Fibroblast of lung (primary cell): Measurements from ENCODE around the gene USP6NL.

Experiments
- EZH2 ChIP-seq: IDR thresholded peaks from 2 replicates; pipeline ENCODE4 v1.5.1; 2012; ENCODE audit warnings: low read length, control low read depth, mild to moderate bottlenecking; ENCODE audit errors: missing control alignments
- TF ChIP-seq, protein P1 (sequence below), 2 donors: IDR thresholded peaks in 1 of 2; conservative IDR thresholded peaks in 1 of 2; 1 replicate in 1 of 2; 2 replicates in 1 of 2; pipeline ENCODE4 v1.5.1; 2011 to 2012; ENCODE audit warnings: low read length in 2 of 2, control low read depth in 1 of 2, inconsistent platforms in 1 of 2, low read depth in 1 of 2, mild to moderate bottlenecking in 1 of 2

DNA sequence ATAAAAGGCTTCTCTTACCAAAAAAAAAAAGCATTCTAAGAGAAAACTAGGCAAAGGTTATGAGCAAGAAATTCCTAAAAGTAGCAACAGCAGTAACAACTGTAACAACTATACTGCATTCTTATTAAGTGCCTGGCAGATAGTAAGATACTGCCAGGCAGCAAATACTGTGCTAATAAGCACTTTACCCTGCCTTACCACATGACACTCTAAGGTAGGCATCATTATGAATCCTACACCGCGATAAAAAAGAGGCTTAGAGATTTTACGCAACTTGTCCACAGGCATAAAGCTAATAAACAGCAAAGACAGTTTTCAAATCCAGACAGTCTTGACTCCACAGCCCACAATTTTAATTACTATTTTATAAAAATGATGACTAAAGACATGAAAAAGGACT lies 83.2 kb downstream of the USP6NL start:
- TF ChIP-seq, protein P1, sequence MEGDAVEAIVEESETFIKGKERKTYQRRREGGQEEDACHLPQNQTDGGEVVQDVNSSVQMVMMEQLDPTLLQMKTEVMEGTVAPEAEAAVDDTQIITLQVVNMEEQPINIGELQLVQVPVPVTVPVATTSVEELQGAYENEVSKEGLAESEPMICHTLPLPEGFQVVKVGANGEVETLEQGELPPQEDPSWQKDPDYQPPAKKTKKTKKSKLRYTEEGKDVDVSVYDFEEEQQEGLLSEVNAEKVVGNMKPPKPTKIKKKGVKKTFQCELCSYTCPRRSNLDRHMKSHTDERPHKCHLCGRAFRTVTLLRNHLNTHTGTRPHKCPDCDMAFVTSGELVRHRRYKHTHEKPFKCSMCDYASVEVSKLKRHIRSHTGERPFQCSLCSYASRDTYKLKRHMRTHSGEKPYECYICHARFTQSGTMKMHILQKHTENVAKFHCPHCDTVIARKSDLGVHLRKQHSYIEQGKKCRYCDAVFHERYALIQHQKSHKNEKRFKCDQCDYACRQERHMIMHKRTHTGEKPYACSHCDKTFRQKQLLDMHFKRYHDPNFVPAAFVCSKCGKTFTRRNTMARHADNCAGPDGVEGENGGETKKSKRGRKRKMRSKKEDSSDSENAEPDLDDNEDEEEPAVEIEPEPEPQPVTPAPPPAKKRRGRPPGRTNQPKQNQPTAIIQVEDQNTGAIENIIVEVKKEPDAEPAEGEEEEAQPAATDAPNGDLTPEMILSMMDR (conservative IDR thresholded peaks at IDR 0.05 in 1 of 2, IDR thresholded peaks at IDR 0.05 in 1 of 2; ENCODE audit: low read depth in 1 of 2, low read length in 2 of 2), result no peak
- TF ChIP-seq EZH2, result no peak
